Effector memory CD4-positive, alpha-beta T cell (primary cell): ENCODE data around the gene POLR2B.

Experiments
- DNase-seq, 3 donors: peaks; one replicate each; pipeline ENCODE4 v3.0.0-alpha.2; 2020
- H3K27ac ChIP-seq: 2 replicates; pipeline ENCODE4 v1.7.0; 2013; ENCODE audit warnings: mild to moderate bottlenecking, low read length, moderate library complexity; ENCODE audit not compliant: insufficient read depth, poor library complexity, severe bottlenecking
- H3K27me3 ChIP-seq: replicated peaks from 2 replicates; pipeline ENCODE4 v1.7.0; 2013; ENCODE audit warnings: mild to moderate bottlenecking, low read length; ENCODE audit not compliant: insufficient read depth, control insufficient read depth, poor library complexity, severe bottlenecking
- H3K36me3 ChIP-seq: 2 replicates; pipeline ENCODE4 v1.7.0; 2013; ENCODE audit warnings: mild to moderate bottlenecking, low read length, moderate library complexity; ENCODE audit not compliant: control insufficient read depth, insufficient read depth
- H3K4me1 ChIP-seq: 2 replicates; pipeline ENCODE4 v1.7.0; 2013; ENCODE audit warnings: low read length, mild to moderate bottlenecking; ENCODE audit not compliant: control insufficient read depth, insufficient read depth, poor library complexity, severe bottlenecking
- H3K4me3 ChIP-seq: 2 replicates; pipeline ENCODE4 v1.7.0; 2013; ENCODE audit warnings: low read length, low read depth, mild to moderate bottlenecking; ENCODE audit not compliant: insufficient read depth, poor library complexity, severe bottlenecking
- H3K9me3 ChIP-seq: 2 replicates; pipeline ENCODE4 v1.7.0; 2013; ENCODE audit warnings: mild to moderate bottlenecking, low read length, moderate library complexity; ENCODE audit not compliant: control insufficient read depth

POLR2B gene

GRCh38 chr4:57064811-57065711 lies 86.4 kb downstream of the POLR2B start:
- H3K27me3 ChIP-seq = no peaks in the 10 kb centered on the region
- H3K27ac ChIP-seq = no peak overlapping the region
- no peaks in the 10 kb centered on the region for H3K36me3 ChIP-seq
- H3K4me3 ChIP-seq = no peak overlapping the region
- DNase-seq = no peak
- no peaks in the 10 kb centered on the region for H3K9me3 ChIP-seq
- no peaks in the 10 kb centered on the region for H3K4me1 ChIP-seq

DNA sequence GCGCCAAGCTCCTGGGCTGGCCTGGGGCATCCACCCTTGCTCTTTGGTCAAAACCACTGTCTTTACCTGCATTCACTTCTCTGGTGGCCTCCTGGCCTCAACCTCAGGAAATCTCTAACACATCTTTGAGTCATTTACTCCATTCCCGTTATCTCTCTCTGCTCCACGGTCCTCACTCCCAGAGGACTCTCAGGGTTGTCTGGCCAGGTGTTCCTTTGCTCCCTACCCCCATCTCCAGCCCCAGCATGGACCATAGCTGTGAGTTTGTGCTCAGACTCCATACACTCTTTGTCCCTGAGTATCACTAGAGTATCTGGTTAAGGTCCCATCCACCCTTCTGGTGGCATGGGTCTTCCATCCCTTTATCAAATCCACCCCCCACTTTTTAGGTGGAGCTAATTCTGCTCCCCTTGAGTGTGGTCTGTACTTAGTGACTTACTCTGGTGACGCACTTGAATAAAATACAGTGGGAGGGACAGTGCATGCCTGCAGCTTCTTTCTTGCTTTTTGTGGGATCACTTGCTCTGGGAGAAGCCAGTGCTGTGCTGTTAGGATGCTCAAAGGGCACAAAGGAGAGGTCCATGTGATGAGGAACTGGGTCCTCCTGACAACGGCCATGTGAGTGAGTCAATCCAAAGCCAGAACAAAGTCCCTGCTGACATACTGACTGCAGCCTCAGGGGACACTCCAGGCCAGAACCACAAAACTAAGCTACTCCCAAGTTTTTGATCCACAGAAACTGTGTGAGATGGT lies 87.2 kb downstream of the POLR2B start:
- Histone ChIP-seq H3K4me3 (no peak overlapping the region), H3K4me1 (no peaks in the 10 kb centered on the region)

DNA sequence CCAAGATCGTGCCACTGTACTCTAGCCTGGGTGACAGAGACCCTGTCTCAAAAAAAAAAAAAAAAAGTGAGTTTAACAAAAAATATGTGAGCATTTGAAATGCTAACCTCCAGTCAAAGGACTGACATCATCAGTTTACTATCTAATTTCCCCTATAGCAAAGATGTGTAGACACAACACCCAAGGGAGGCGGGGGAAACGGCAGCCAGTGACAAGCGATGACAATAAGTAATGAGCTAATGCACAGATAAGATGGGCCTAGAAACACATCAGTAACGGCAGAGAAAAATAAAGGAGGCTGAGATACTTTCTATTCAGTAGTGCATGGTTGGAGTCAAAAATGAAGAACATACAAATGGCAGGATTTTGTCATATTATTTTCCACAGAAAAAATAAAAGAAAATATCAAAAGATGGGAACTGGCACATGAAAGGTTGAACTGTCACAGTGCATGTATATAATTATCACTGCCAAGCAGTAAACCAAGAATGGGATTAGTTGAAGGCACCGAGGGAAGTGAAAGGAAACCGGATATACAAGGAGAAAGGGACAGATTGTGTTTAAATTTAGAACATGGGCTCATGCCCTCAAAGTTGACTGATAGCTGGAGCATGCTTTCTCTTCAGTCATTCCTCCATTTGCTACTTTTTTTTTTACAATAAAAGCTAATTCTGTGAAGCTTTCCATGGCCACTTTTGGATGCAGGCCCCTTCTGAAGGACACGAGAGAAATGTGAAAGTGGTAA lies 89.7 kb downstream of the POLR2B start:
- no peak for DNase-seq
- Histone ChIP-seq H3K36me3 (no peaks in the 10 kb centered on the region), H3K27me3 (peaks cover 4% of the 10 kb centered on the region), H3K9me3 (no peaks in the 10 kb centered on the region), H3K4me3 (no peak overlapping the region), H3K27ac (no peak overlapping the region), H3K4me1 (no peaks in the 10 kb centered on the region)

More for the DNA sequence above, 87.2 kb downstream of the POLR2B start:
- H3K27ac ChIP-seq = no peak overlapping the region
- no peaks in the 10 kb centered on the region for H3K27me3 ChIP-seq
- no peak for DNase-seq
- H3K9me3 ChIP-seq = no peaks in the 10 kb centered on the region
- no peaks in the 10 kb centered on the region for H3K36me3 ChIP-seq

DNA sequence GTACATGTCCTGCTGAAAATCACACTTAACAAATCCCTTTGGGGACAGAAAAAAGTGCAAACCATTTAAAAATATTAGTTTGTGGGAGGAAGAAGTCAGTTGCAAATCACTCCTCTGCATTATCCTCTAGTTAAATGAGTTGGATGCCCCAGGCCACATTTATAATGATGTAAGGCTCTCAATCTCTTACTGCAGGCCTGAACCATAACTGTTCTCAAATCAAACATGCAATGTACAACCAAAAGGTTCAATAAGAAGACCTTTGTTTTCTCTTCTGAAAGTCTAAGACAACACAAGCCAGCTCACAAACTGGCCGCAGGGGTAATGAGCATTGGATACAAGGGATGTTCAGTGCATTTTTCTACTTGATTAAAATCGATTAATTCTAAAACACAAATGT lies 91.8 kb downstream of the POLR2B start:
- Histone ChIP-seq H3K36me3 (no peaks in the 10 kb centered on the region), H3K27me3 (peaks cover 4% of the 10 kb centered on the region), H3K9me3 (no peaks in the 10 kb centered on the region), H3K27ac (no peak overlapping the region), H3K4me1 (no peaks in the 10 kb centered on the region), H3K4me3 (no peak overlapping the region)
- DNase-seq = no peak

DNA sequence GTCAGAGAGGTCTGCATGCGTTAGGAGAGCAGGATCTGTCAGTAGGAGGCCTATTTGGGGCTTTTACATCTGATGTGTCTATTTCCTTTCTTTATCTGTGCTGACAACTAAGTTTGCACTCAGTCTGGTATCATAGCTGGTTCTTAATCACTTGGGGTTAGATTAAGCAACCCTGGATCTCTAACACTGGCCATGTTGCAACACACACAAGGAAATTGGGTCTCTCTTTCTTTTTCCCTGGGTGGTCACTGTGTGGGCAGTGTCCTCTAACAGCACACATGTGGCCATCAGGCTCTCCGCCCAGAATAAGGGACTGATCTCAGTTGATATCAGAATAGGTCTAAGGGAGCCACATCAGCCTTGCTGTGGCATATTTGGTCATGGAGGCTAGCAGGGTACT lies 92.6 kb downstream of the POLR2B start:
- DNase-seq = no peak
- Histone ChIP-seq H3K27ac (no peak overlapping the region), H3K9me3 (no peaks in the 10 kb centered on the region), H3K4me1 (no peaks in the 10 kb centered on the region), H3K4me3 (no peak overlapping the region), H3K36me3 (no peaks in the 10 kb centered on the region), H3K27me3 (peaks cover 4% of the 10 kb centered on the region)

DNA sequence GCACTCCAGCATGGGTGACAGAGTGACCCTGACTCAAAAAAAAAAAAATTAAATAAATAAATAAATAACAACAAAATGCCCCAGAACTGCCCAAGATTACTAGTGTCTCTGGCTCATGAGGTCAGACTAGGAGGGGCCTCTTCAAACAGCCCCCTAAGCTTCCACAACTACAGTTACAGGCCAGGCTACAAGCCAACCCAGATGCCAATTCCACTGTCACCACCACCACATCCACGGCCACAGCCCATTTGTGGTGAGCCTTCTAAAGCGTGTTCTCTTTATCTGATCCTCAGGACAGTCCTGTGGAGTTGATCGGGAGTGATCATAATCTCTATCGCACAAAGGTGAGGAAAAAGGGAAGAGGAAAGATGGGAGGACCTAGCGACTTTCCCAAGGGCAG lies 94.9 kb downstream of the POLR2B start:
- H3K9me3 ChIP-seq = no peaks in the 10 kb centered on the region
- no peak for DNase-seq
- H3K4me1 ChIP-seq = no peaks in the 10 kb centered on the region
- H3K36me3 ChIP-seq = no peaks in the 10 kb centered on the region
- peaks cover 4% of the 10 kb centered on the region for H3K27me3 ChIP-seq
- no peak overlapping the region for H3K27ac ChIP-seq
- H3K4me3 ChIP-seq = no peak overlapping the region

DNA sequence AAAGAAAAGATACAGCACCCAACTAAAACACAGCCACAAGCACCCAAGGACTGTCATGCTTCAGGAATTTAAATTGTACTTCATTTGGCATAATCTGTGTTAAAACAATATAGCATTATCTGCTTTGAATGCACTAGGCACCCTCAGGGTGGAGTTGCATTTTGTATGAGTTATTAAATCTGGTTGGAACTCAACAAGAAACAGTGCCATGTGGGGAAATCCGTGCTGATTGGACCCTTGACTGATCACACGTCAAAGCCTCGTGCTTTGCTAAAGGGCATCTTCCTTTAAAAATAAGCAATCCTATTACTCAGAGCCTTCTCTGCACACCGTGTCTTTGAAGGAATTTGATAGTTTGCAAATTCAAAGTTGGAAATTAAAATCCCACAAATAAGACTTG lies 96.0 kb downstream of the POLR2B start:
- no peak overlapping the region for H3K27ac ChIP-seq
- no peaks in the 10 kb centered on the region for H3K9me3 ChIP-seq
- no peaks in the 10 kb centered on the region for H3K36me3 ChIP-seq
- no peak for DNase-seq
- H3K4me3 ChIP-seq = no peak overlapping the region
- H3K27me3 ChIP-seq = peaks cover 4% of the 10 kb centered on the region
- no peaks in the 10 kb centered on the region for H3K4me1 ChIP-seq

GRCh38 chr4:57075367-57075766 lies 96.7 kb downstream of the POLR2B start:
- no peak for DNase-seq
- H3K4me1 ChIP-seq = no peaks in the 10 kb centered on the region
- no peaks in the 10 kb centered on the region for H3K9me3 ChIP-seq
- no peaks in the 10 kb centered on the region for H3K36me3 ChIP-seq
- H3K27ac ChIP-seq = no peak overlapping the region
- peaks cover 4% of the 10 kb centered on the region for H3K27me3 ChIP-seq
- H3K4me3 ChIP-seq = no peak overlapping the region

DNA sequence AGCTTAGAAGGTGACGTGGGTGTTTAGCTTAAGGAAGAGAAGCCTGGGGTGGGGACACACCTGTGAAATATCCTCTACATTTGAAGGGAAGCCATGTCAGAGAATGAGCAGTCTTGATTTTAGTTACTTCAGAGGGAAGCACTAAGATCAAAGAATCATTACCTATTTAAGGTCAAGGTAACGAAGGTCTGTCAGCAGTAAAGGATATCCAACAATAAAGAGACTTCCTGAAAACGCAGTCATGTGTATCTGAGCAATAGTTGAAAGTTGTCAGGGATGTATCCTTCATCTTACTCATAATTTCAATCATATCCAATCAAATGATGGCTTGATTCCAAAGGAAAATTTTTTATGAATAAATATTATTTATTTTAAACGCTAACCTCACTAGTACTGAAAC lies 98.0 kb downstream of the POLR2B start:
- Histone ChIP-seq H3K9me3 (no peaks in the 10 kb centered on the region), H3K4me3 (no peak overlapping the region), H3K4me1 (no peaks in the 10 kb centered on the region), H3K36me3 (no peaks in the 10 kb centered on the region), H3K27me3 (peaks cover under 1% of the 10 kb centered on the region), H3K27ac (no peak overlapping the region)
- DNase-seq = no peak
